HCT116 (cell line): ENCODE results near the gene DENND10. TPM values are rescaled to one million over a fixed set of nuclear protein-coding genes. Genes with fewer than 3 reads are reported as not detected.

Source experiments
- ATAC-seq: fragments of 200-7000 bp; cut with Tn5 transposase; 2 replicates; pipeline ENCODE4 v1.9.1; 2020; ENCODE audit warnings: mild to moderate bottlenecking, moderate library complexity
- BruUV-seq: library from RNA; stranded (reverse); fragments of 400-500 nt; replicated peaks from 2 replicates; lab custom pipeline; 2021; lab: Mats Ljungman, UMichigan
- CTCF ChIA-PET: fragments of 300-600 bp; sonication (Branson Sonifier 250); formaldehyde crosslinking; loops from one replicate; lab custom pipeline; 2021; ENCODE audit warnings: antibody characterized with exemption; lab: Charles Lee
- POLR2A ChIA-PET: fragments of 300-600, 350-600 bp; sonication (Branson Sonifier 250); formaldehyde crosslinking; loops from one replicate; lab custom pipeline; 2021; ENCODE audit warnings: antibody characterized with exemption; lab: Charles Lee
- RAD21 ChIA-PET, 2 experiments: fragments of 300-600 bp; sonication (Branson Sonifier 250); formaldehyde crosslinking; loops; one replicate each; lab custom pipeline; 2023; ENCODE audit warnings: low total read pairs in 2 of 2; ENCODE audit not compliant: uncharacterized antibody in 2 of 2, unreplicated experiment in 2 of 2, low non-redundant PET in 1 of 2; lab: Charles Lee
- DNase-seq: peaks from one replicate; pipeline ENCODE4 v3.0.0-alpha.2; 2010; ENCODE audit warnings: low read depth, low spot score
- H2AFZ ChIP-seq: fragments of 200-600 bp; shearing (Covaris generic), sonication (generic); 2 replicates; pipeline ENCODE4 v1.6.1; 2017; ENCODE audit warnings: low read depth, mixed run types, mixed read lengths, antibody characterized with exemption, low read length; ENCODE audit not compliant: poor library complexity, severe bottlenecking
- H3K27ac ChIP-seq: 2 replicates; pipeline ENCODE4 v1.5.1; 2012; ENCODE audit warnings: low read depth, low read length
- H3K27me3 ChIP-seq: fragments of 200-600 bp; sonication (generic); 2 replicates; pipeline ENCODE4 v1.6.1; 2016; ENCODE audit warnings: mixed run types, low read length, mixed read lengths; ENCODE audit not compliant: insufficient read depth
- H3K36me3 ChIP-seq, 2 experiments: fragments of 200-500 bp in 1 of 2; fragments of 200-600 bp in 1 of 2; sonication (Bioruptor generic) in 1 of 2; sonication (generic) in 1 of 2; 2 replicates each; pipeline versions ENCODE4 v1.5.1 to v1.6.1; 2014 to 2016; ENCODE audit warnings: low read length in 2 of 2, inconsistent platforms in 1 of 2, mixed read lengths in 1 of 2, mixed run types in 1 of 2; ENCODE audit not compliant: insufficient read depth in 2 of 2, control insufficient read depth in 1 of 2
- H3K4me1 ChIP-seq, 2 experiments: fragments of 200-600 bp in 1 of 2; sonication (generic) in 1 of 2; 2 replicates each; pipeline versions ENCODE4 v1.5.1 to v1.6.1; 2012 to 2017; ENCODE audit warnings: low read length in 2 of 2, inconsistent platforms in 1 of 2, mild to moderate bottlenecking in 1 of 2, mixed read lengths in 1 of 2, mixed run types in 1 of 2, moderate library complexity in 1 of 2; ENCODE audit not compliant: insufficient read depth in 2 of 2, control insufficient read depth in 1 of 2
- H3K4me2 ChIP-seq: fragments of 200-600 bp; sonication (generic); 2 replicates; pipeline ENCODE4 v1.6.1; 2017; ENCODE audit warnings: mixed run types, low read length, mixed read lengths
- H3K4me3 ChIP-seq, 2 experiments: fragments of 200-600 bp in 1 of 2; sonication (generic) in 1 of 2; replicated peaks in 1 of 2; 2 replicates each; pipeline ENCODE4 v1.5.1; 2011 to 2016; ENCODE audit warnings: low read length in 2 of 2, control low read depth in 1 of 2, low read depth in 1 of 2, mild to moderate bottlenecking in 1 of 2, mixed read lengths in 1 of 2, mixed run types in 1 of 2
- H3K79me2 ChIP-seq: fragments of 200-600 bp; sonication (generic); 2 replicates; pipeline ENCODE4 v1.6.1; 2017; ENCODE audit warnings: mild to moderate bottlenecking, mixed run types, low read length, moderate library complexity, mixed read lengths; ENCODE audit not compliant: insufficient read depth
- H3K9ac ChIP-seq: fragments of 200-600 bp; sonication (generic); 2 replicates; pipeline ENCODE4 v1.6.1; 2016; ENCODE audit warnings: low read length, mixed read lengths
- H3K9me2 ChIP-seq: fragments of 200-600 bp; sonication (generic), shearing (Covaris generic); 2 replicates; pipeline ENCODE4 v1.6.1; 2017; ENCODE audit warnings: mixed run types, mild to moderate bottlenecking, moderate library complexity; ENCODE audit not compliant: insufficient read depth
- H3K9me3 ChIP-seq, 2 experiments: fragments of 200-500 bp in 1 of 2; fragments of 200-600 bp in 1 of 2; sonication (Bioruptor generic) in 1 of 2; sonication (generic) in 1 of 2; 2 replicates each; pipeline ENCODE4 v1.6.1; 2014 to 2017; ENCODE audit warnings: low read length in 2 of 2, mixed read lengths in 2 of 2, inconsistent platforms in 1 of 2, low read depth in 1 of 2, mild to moderate bottlenecking in 1 of 2, mixed run types in 1 of 2, moderate library complexity in 1 of 2; ENCODE audit not compliant: control insufficient read depth in 1 of 2, insufficient read depth in 1 of 2
- H4K20me1 ChIP-seq: fragments of 200-600 bp; sonication (generic), shearing (Covaris generic); 2 replicates; pipeline ENCODE4 v1.6.1; 2017; ENCODE audit warnings: mixed run types, mild to moderate bottlenecking, moderate library complexity; ENCODE audit not compliant: insufficient read depth
- ATF3 ChIP-seq: IDR thresholded peaks from 2 replicates; pipeline ENCODE4 v1.6.1; 2012
- CTCF ChIP-seq, 3 experiments: fragments of 200-600 bp in 1 of 3; sonication (generic) in 1 of 3; IDR thresholded peaks in 2 of 3; conservative IDR thresholded peaks in 1 of 3; 2 replicates each; pipeline ENCODE4 v1.5.1; 2012 to 2017; ENCODE audit warnings: low read depth in 2 of 3, low read length in 2 of 3, antibody characterized with exemption in 1 of 3, borderline replicate concordance in 1 of 3, control low read depth in 1 of 3, mild to moderate bottlenecking in 1 of 3, mixed read lengths in 1 of 3, mixed run types in 1 of 3, moderate library complexity in 1 of 3; ENCODE audit not compliant: insufficient read depth in 1 of 3
- EGR1 ChIP-seq: IDR thresholded peaks from 2 replicates; pipeline ENCODE4 v1.6.1; 2012; ENCODE audit warnings: low read depth
- ELF1 ChIP-seq: IDR thresholded peaks from 2 replicates; pipeline ENCODE4 v1.6.1; 2012; ENCODE audit warnings: low read depth, borderline replicate concordance
- EZH2phosphoT487 ChIP-seq: fragments of 200-600 bp; IDR thresholded peaks from 2 replicates; pipeline ENCODE4 v1.6.1; 2018; ENCODE audit warnings: antibody characterized with exemption, borderline replicate concordance
- JUND ChIP-seq: IDR thresholded peaks from 2 replicates; pipeline ENCODE4 v1.6.1; 2012
- POLR2A ChIP-seq: IDR thresholded peaks from 2 replicates; pipeline ENCODE4 v1.7.0; 2011; ENCODE audit warnings: borderline replicate concordance; ENCODE audit not compliant: insufficient read depth, insufficient read length; ENCODE audit errors: extremely low read depth
- RAD21 ChIP-seq: IDR thresholded peaks from 2 replicates; pipeline ENCODE4 v1.6.1; 2012; ENCODE audit warnings: low read depth, mild to moderate bottlenecking
- REST ChIP-seq: IDR thresholded peaks from 2 replicates; pipeline ENCODE4 v1.6.1; 2012; ENCODE audit warnings: low read depth
- SIN3A ChIP-seq: IDR thresholded peaks from 2 replicates; pipeline ENCODE4 v1.6.1; 2012; ENCODE audit warnings: low read depth
- SP1 ChIP-seq: IDR thresholded peaks from 2 replicates; pipeline ENCODE4 v1.6.1; 2012; ENCODE audit warnings: low read depth
- SRF ChIP-seq: IDR thresholded peaks from 2 replicates; pipeline ENCODE4 v1.6.1; 2012; ENCODE audit warnings: low read depth
- TCF7L2 ChIP-seq: IDR thresholded peaks from 2 replicates; pipeline ENCODE4 v1.7.0; 2011; ENCODE audit warnings: borderline replicate concordance, inconsistent platforms; ENCODE audit not compliant: insufficient read depth, insufficient read length; ENCODE audit errors: extremely low read depth
- ZFX ChIP-seq: fragments of 450-650 bp; IDR thresholded peaks from 2 replicates; pipeline ENCODE4 v1.6.1; 2017
- ZNF274 ChIP-seq: fragments of 200-500 bp; sonication (Bioruptor generic); IDR thresholded peaks from 2 replicates; pipeline ENCODE4 v1.6.1; 2014; ENCODE audit warnings: mild to moderate bottlenecking, low read depth, low read length, inconsistent platforms
- intact Hi-C: fragments of 100-400 bp; cut with micrococcal nuclease; formaldehyde crosslinking; loops from 2 replicates; pipeline ENCODE4 v1.10.0; 2022
- total RNA-seq: library from RNA; stranded (reverse); gene quantifications from one replicate; pipeline ENCODE4 v1.2.1, GENCODE V29; 2021; ENCODE audit not compliant: unreplicated experiment

The DENND10 gene
- total RNA-seq, 1 experiment from 2014 or later = 47.5 TPM

- peak overlapping the region; percentile 10; the same call in 1 of the 2 replicates for H3K9ac ChIP-seq
- no TSS peak for BruUV-seq
- H3K4me1 ChIP-seq = peaks cover 0 to 6% of the 10 kb centered on the region in 2 experiments; a peak in 1 of 4 replicates
- no peaks in the 10 kb centered on the region for H3K9me2 ChIP-seq
- no peak for TF ChIP-seq JUND
- no peak for TF ChIP-seq EZH2phosphoT487
- no peak for TF ChIP-seq RAD21
- TF ChIP-seq POLR2A = no peak
- no peak for TF ChIP-seq SP1
- no peak for TF ChIP-seq ELF1
- no peak for TF ChIP-seq CTCF (IDR thresholded peaks at IDR 0.05 in 2 of 3, conservative IDR thresholded peaks at IDR 0.05 in 1 of 3; ENCODE audit: borderline replicate concordance in 1 of 3, insufficient read depth in 1 of 3, low read depth in 2 of 3, low read length in 2 of 3)
- TF ChIP-seq ZNF274 = no peak
- no peak for TF ChIP-seq EGR1
- no peak for TF ChIP-seq SIN3A
- TF ChIP-seq TCF7L2 = no peak
- no peak for TF ChIP-seq ZFX
- no peak for TF ChIP-seq ATF3
- TF ChIP-seq SRF = no peak
- no peak for TF ChIP-seq REST
- H3K27me3 ChIP-seq = no peaks in the 10 kb centered on the region
- DNase-seq = no peak
- H3K9me3 ChIP-seq = no peaks in the 10 kb centered on the region
- peaks cover 16 to 25% of the 10 kb centered on the region in 2 experiments for H3K36me3 ChIP-seq
- ChIA-PET RAD21 (no interaction called here), POLR2A (no interaction called here), CTCF (no interaction called here)
- intact Hi-C loops = no loop called here
- ATAC-seq = no peak
- no peak overlapping the region for H2AFZ ChIP-seq
- no peak overlapping the region for H3K27ac ChIP-seq
- no peak overlapping the region for H3K4me3 ChIP-seq
- no peaks in the 10 kb centered on the region for H4K20me1 ChIP-seq
- peak overlapping the region; percentile 27 for H3K4me2 ChIP-seq
- H3K79me2 ChIP-seq = no peaks in the 10 kb centered on the region
These were observed 27.8 kb downstream of the DENND10 start for GRCh38 chr10:119131512-119132240.
